Astrocyte (in vitro differentiated cells and primary cell): Measurements from ENCODE around the gene IPO7.

Experiments used
- CTCF ChIP-seq: IDR thresholded peaks from 2 replicates; pipeline ENCODE4 v1.5.1; 2011; ENCODE audit warnings: low read depth, mild to moderate bottlenecking, inconsistent platforms, low read length, moderate library complexity; ENCODE audit not compliant: insufficient read depth
- EZH2 ChIP-seq: IDR thresholded peaks from 2 replicates; pipeline ENCODE4 v1.6.1; 2012; ENCODE audit warnings: mild to moderate bottlenecking, low read length, inconsistent platforms; ENCODE audit not compliant: insufficient read depth

- TF ChIP-seq CTCF: no peak
- no peak for TF ChIP-seq EZH2
These were observed 15.0 kb downstream of the IPO7 start for GRCh38 chr11:9399466-9399865.
